Heart right ventricle (tissue), 16 donors: ENCODE results near the gene PCSK6. TPM values are rescaled to one million over a fixed set of nuclear protein-coding genes. Genes with fewer than 3 reads are reported as not detected.

Source experiments
- ATAC-seq, 8 donors: fragments of 200-7000 bp; cut with Tn5 transposase; one replicate each; pipeline ENCODE4 v1.9.1; 2020; ENCODE audit warnings: mild to moderate bottlenecking in 8 of 8, moderate library complexity in 8 of 8, moderate number of reproducible peaks in 1 of 8
- DNase-seq, 2 donors: peaks; one replicate each; pipeline ENCODE4 v3.0.0-alpha.2; 2020
- H3K27ac ChIP-seq, 10 donors: fragments of 200-600 bp; sonication (generic) in 2 of 10; one replicate each; pipeline versions ENCODE4 v1.5.0 to v1.8.0; 2020 to 2022; ENCODE audit warnings: mild to moderate bottlenecking in 3 of 10
- H3K27me3 ChIP-seq, 7 donors: fragments of 200-600 bp; one replicate each; pipeline ENCODE4 v1.8.0; 2021 to 2022; ENCODE audit warnings: mild to moderate bottlenecking in 2 of 7
- H3K36me3 ChIP-seq, 9 donors: fragments of 200-600 bp; sonication (generic) in 1 of 9; one replicate each; pipeline versions ENCODE4 v1.5.0 to v1.8.0; 2020 to 2022; ENCODE audit warnings: mild to moderate bottlenecking in 2 of 9
- H3K4me1 ChIP-seq, 9 donors: fragments of 200-600 bp; sonication (generic) in 1 of 9; one replicate each; pipeline versions ENCODE4 v1.5.0 to v1.8.0; 2020 to 2022; ENCODE audit warnings: mild to moderate bottlenecking in 4 of 9
- H3K4me3 ChIP-seq, 10 donors: fragments of 200-600 bp; sonication (generic) in 2 of 10; one replicate each; pipeline versions ENCODE4 v1.5.0 to v1.8.0; 2020 to 2022; ENCODE audit warnings: mild to moderate bottlenecking in 7 of 10, moderate library complexity in 2 of 10
- H3K9me3 ChIP-seq, 11 donors: fragments of 200-600 bp in 10 of 11; sonication (generic) in 2 of 11; one replicate each; pipeline versions ENCODE4 v1.5.0 to v1.8.0; 2013 to 2022; ENCODE audit warnings: mild to moderate bottlenecking in 2 of 11, control low read depth in 1 of 11, moderate library complexity in 1 of 11
- WGBS, 2 donors: extraction: QIAGEN DNeasy Blood & Tissue Kit; methylation state at CpG; one replicate each; pipeline ENCODE4 v1.1.7; 2013; ENCODE audit warnings: inconsistent platforms in 1 of 2; 5-methylcytosine and 5-hydroxymethylcytosine counted together
- intact Hi-C, 10 donors: fragments of 100-400 bp; cut with DNase I; formaldehyde crosslinking; loops; one replicate each; pipeline versions ENCODE4 v1.11.1 to v1.14.2; 2022
- polyA plus RNA-seq, 2 donors: library from polyadenylated mRNA; stranded (reverse); fragments of 200-250 nt; gene quantifications; one replicate each; pipeline ENCODE4 v1.2.3, GENCODE V29; 2013
- total RNA-seq, 10 donors: library from RNA; stranded (reverse); fragmentation: NEBNext Ultra II Directional in 3 of 10; extraction: Animal tissue kit (Norgen Biotek cat#: 25700) in 3 of 10; gene quantifications; one replicate each; pipeline versions ENCODE4 v1.2.1 to v1.2.4, GENCODE V29; 2021 to 2023
- TF ChIP-seq, protein P1 (sequence below), 9 donors: fragments of 200-600 bp; sonication (generic) in 2 of 9; IDR thresholded peaks; one replicate each; pipeline versions ENCODE4 v1.5.0 to v1.8.0; 2021 to 2022; ENCODE audit warnings: antibody characterized with exemption in 9 of 9, mild to moderate bottlenecking in 5 of 9, moderate library complexity in 1 of 9
- donor health status: Arrhythmogenic right ventricular cardiomyopathy.
- donor health status: ischemic (EF 13 %, LVEDD 7.1; RV severe dilation, severe dysfunction).
- donor health status: healthy with polysubstance abuse.
- donor health status: DM: no; HTN: yes; CAD: no.
- donor health status: DM: no; HTN: no; CAD: no.
- donor health status: ischemic (EF 25% LVEDD 6.9; RV normal size, moderate dysfunction).
- donor health status: ischemic (EF 25% LVEDD 5.7; RV mildly dilated, moderate dysfunction).
- donor health status: healthy.
- donor health status: DM: yes; HTN: yes; CAD: no.
- donor health status: Ischemic cardiomyopathy.
- donor health status: ischemic (EF 35%, LVEDD 5.7; RV mildly dilated, moderate dysfunction).
- donor health status: nonischemic (EF 11% LVEDD 7.7; RV severe dilation, severe dysfunction).
- donor health status: DM: yes; HTN: yes; CAD: no.
- donor health status: PGD.
- donor health status: ischemic (EF 29% LVEDD 5.4; RV normal size, mild dysfunction).
- donor health status: nonischemic (EF 23%, LVEDD 6.1; RV moderate dilation, normal function).

PCSK6 gene
- total and polyA plus RNA-seq, 12 donors = 4.6 to 34.0 (median 21.7) TPM

DNA sequence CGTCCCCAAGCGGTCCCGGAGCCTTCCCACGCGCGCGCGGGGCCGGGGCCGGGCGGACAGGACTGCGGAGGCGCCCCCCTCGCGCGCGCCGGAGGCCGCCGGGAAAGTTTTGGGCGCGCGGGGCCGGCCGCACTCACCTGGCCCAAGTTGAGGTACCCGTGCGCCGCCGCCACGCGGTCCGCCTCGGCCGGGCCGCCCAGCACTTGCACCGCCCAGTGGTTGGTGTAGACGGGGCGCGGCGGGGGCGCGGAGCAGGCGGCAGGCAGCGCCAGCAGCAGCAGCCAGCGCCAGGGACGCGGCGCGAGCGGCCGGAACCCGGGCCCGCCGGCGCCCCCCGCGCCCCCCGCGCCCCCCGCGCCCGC is 289 bp downstream of the PCSK6 start:
- peak overlapping the region in 2 of 10 donors; percentile 54 to 63 for H3K27ac ChIP-seq
- 0 to 1% methylated on average over 32 to 61 of the region's 62 CpGs for WGBS, 2 donors
- H3K27me3 ChIP-seq = peaks cover 0 to 59% (median 11%) of the 10 kb centered on the region in 7 donors
- no peaks in the 10 kb centered on the region for H3K9me3 ChIP-seq
- intact Hi-C loops = loop anchor here in 1 of 10 donors (10.0 kb wide), 1 partner anchor 124 kb away; no protein-coding TSS in a partner anchor
- H3K4me1 ChIP-seq = peaks cover 0 to 29% (median 3%) of the 10 kb centered on the region in 9 donors
- peaks cover 0 to 13% (median 0%) of the 10 kb centered on the region in 9 donors for H3K36me3 ChIP-seq
- TF ChIP-seq, protein P1, sequence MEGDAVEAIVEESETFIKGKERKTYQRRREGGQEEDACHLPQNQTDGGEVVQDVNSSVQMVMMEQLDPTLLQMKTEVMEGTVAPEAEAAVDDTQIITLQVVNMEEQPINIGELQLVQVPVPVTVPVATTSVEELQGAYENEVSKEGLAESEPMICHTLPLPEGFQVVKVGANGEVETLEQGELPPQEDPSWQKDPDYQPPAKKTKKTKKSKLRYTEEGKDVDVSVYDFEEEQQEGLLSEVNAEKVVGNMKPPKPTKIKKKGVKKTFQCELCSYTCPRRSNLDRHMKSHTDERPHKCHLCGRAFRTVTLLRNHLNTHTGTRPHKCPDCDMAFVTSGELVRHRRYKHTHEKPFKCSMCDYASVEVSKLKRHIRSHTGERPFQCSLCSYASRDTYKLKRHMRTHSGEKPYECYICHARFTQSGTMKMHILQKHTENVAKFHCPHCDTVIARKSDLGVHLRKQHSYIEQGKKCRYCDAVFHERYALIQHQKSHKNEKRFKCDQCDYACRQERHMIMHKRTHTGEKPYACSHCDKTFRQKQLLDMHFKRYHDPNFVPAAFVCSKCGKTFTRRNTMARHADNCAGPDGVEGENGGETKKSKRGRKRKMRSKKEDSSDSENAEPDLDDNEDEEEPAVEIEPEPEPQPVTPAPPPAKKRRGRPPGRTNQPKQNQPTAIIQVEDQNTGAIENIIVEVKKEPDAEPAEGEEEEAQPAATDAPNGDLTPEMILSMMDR (IDR thresholded peaks at IDR 0.05) = peak in 1 of 9 donors; percentile 13
- ATAC-seq = peak in 4 of 8 donors; percentile 38 to 59 (median 45)
- H3K4me3 ChIP-seq = peak overlapping the region in 9 of 10 donors; percentile 40 to 53 (median 47)
- DNase-seq = peak in 1 of 2 donors; percentile 57

DNA sequence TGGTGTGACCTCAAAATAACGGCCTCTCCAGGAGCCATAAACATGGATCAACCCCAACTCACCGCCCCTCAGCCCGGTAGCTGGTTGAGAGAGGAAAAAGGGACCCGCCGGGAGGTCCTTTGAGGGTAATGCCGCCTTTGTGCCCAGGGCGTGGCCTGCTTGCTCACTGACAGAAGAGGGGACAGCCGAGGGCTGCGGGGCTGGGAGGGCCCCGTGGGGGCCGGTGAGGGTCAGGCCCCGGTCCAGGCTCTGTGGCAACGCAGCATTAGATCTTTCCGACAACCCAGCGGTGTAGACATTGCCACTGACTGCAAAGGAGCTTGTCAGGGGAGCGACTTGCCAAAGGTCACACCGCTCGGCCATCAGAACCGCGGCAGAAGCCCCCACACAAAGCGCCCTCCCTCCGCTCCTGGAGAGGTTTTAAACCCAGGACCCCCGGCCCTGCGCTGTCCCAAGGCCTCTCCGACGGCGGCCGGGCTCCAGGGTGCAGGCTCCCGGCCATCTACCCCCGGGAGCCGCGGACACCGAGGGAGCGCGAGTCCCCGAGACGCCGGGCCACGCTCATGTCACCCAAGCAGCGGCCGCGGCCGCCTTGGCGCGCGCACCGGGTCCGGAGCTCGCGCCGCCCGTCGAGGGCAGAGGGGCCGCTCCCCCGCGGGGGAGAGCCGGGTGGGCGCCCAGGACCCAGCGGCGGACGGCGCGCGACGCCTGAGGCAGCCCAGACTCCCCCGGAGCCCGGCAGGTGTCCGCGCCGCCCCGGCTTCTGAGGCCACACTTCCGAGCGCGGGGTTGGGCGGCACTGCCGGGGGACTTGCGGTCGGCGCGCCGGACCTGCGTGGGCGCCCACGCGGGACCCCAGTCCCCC is 975 bp downstream of the PCSK6 start:
- DNase-seq (no peak), ATAC-seq (peak in 4 of 8 donors; percentile 8 to 29 (median 16))
- Histone ChIP-seq H3K4me1 (peaks cover 0 to 32% (median 7%) of the 10 kb centered on the region in 9 donors), H3K27ac (peak overlapping the region in 8 of 10 donors; percentile 5 to 73 (median 54)), H3K9me3 (no peaks in the 10 kb centered on the region), H3K4me3 (peak overlapping the region; percentile 10 to 53 (median 46)), H3K36me3 (peaks cover 0 to 13% (median 0%) of the 10 kb centered on the region in 9 donors), H3K27me3 (peaks cover 0 to 58% (median 11%) of the 10 kb centered on the region in 7 donors)
- TF ChIP-seq, protein P1 (IDR thresholded peaks at IDR 0.05) = no peak
- intact Hi-C loops = loop anchor here in 1 of 10 donors (10.0 kb wide), 1 partner anchor 124 kb away; no protein-coding TSS in a partner anchor
- 10 to 13% methylated on average over 76 to 85 of the region's 85 CpGs for WGBS, 2 donors

DNA sequence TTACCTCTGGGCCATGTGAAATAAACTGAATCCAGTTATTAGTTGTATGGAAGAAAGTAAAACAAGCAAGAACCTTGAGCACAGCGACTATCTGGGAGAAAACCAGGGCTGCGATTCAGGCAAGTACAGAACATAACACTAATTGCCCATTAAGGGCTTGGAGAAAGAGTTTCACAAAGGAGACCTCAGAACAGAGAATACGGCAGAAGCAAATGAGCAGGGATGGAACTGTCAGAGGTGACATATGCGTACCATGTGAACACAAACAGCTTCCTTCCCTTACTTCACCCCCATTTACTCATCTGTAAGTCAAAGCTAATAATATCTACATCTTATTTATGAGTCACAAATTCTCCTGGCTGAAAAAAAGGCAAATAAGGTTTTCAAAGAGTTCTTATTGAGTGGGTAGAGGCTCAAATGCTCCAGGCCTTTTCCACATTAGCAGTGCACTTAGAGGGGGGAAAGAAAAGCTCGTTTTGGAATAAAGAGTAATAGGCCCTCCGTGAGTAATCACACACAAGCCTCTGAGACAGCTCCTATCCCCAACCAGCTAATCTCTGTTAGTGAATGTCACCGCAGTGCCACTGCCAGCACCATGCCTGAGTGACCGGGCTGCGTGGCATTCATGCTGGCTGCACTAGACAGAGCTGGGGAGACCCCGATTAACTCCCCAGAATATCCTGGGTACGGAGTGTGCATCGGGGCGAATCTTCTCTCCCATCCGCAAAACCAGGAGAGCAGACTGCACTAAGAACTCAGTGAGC is 2.6 kb downstream of the PCSK6 start:
- Histone ChIP-seq H3K36me3 (peaks cover 0 to 13% (median 0%) of the 10 kb centered on the region in 9 donors), H3K4me1 (peaks cover 0 to 36% (median 7%) of the 10 kb centered on the region in 9 donors), H3K27ac (peak overlapping the region in 3 of 10 donors; percentile 1 to 51 (median 15)), H3K4me3 (peak overlapping the region in 2 of 10 donors; percentile 53), H3K27me3 (peaks cover 0 to 49% (median 11%) of the 10 kb centered on the region in 7 donors), H3K9me3 (no peaks in the 10 kb centered on the region)
- DNase-seq (no peak), ATAC-seq (peak in 2 of 8 donors; percentile 25 to 30)
- TF ChIP-seq, protein P1 (IDR thresholded peaks at IDR 0.05) = no peak
- 87 to 95% methylated on average over 14 of the region's 14 CpGs for WGBS, 2 donors
- intact Hi-C loops = loop anchor here in 1 of 10 donors (10.0 kb wide), 1 partner anchor 122 kb away; no protein-coding TSS in a partner anchor

DNA sequence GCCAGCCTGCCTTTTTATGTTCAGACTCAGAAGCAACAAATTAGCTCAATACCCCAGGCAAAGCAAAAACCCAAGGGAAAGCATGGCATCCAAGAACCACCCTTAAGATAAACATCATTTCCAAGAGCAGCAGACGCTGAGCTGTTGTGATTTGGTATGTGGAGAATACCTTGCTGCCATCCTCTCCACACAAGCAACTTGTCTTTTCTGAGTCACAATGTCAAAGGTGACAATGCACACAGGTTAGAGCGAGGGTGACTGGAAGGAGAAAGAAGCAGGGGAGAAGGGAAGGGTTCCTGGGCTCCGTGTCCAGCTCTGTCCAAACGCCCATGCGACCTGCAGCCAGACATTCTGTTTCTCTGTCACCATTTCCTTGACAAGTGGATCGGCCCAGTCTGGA is 6.0 kb downstream of the PCSK6 start:
- Histone ChIP-seq H3K9me3 (no peaks in the 10 kb centered on the region), H3K36me3 (peaks cover 0 to 16% (median 0%) of the 10 kb centered on the region in 9 donors), H3K4me1 (peaks cover 0 to 42% (median 7%) of the 10 kb centered on the region in 9 donors), H3K27ac (peak overlapping the region in 2 of 10 donors; percentile 65 to 74), H3K27me3 (peaks cover 0 to 23% (median 7%) of the 10 kb centered on the region in 7 donors), H3K4me3 (no peak overlapping the region)
- intact Hi-C loops = loop anchor here in 1 of 10 donors (10.0 kb wide), 1 partner anchor 119 kb away; no protein-coding TSS in a partner anchor
- no peak for ATAC-seq
- 80 to 82% methylated on average over 6 of the region's 6 CpGs for WGBS, 2 donors
- TF ChIP-seq, protein P1 (IDR thresholded peaks at IDR 0.05) = no peak
- DNase-seq = no peak
